M059J (cell line): Measurements from ENCODE around the gene CDKN2D. TPM values are rescaled to one million over a fixed set of nuclear protein-coding genes. Genes with fewer than 3 reads are reported as not detected.
A peak's percentile ranks its signal among the peaks of the same experiment; 100 is the strongest.

Source experiments
- DNase-seq: peaks from one replicate; pipeline ENCODE4 v3.0.0-alpha.2; 2012; ENCODE audit warnings: low read depth
- total RNA-seq: library from RNA; depleted of rRNA; stranded (reverse); fragments of >200 nt; shearing (Covaris generic); gene quantifications from 2 replicates; pipeline ENCODE4 v1.2.3, GENCODE V29; 2014; rRNA removed

The CDKN2D gene
- total RNA-seq, 1 experiment from 2014 or later, result 21.0 TPM

DNA sequence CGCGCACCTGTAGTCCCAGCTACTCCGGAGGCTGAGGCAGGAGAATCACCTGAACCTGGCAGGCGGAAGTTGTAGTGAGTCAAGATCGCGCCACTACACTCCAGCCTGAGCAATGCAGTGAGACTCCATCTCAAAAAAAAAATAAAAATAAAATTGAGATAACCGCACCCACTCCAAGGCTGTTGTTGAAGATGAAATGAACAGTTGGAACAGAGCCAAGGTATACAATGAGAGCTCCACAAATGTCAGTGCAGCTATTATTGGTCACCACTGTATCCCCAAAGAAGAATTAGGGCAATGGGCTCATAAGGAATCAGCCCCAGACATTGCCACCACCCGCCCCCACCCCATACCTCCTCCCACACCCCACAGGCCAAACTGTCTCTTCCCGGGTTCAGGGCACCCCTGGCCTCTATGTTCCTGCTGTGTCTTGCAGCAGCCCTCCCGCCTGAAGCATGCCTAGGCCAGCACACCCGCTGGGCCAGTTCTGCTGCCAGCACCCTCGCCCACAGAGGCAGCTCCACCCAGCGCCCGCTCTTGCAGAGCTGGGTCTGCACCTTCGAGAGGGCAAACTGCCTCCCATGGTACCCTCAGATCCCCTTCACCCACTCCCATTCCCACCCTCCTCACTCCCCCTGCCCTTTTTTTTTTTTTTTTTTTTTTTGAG is 48.0 kb downstream of the CDKN2D start:
- DNase-seq, result no peak

DNA sequence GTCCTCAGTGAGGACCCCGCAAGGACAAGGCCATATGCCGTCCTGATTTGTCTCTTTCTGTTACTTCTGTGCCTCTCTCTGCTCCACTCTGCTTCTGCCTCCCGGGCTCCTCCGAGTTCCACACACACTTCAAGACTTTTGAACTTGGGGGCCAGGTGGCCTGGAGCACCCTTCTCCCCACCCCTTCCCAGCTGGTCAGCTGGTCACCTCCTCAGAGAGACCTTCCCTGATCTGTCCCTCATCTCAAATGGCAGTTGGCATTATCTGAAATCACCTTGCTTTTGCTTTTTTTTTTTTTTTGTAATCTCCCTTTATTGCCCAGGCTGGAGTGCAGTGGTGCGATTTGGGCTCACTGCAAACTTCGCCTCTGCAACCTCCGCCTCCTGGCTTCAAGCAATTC is 49.4 kb downstream of the CDKN2D start:
- DNase-seq, result no peak

DNA sequence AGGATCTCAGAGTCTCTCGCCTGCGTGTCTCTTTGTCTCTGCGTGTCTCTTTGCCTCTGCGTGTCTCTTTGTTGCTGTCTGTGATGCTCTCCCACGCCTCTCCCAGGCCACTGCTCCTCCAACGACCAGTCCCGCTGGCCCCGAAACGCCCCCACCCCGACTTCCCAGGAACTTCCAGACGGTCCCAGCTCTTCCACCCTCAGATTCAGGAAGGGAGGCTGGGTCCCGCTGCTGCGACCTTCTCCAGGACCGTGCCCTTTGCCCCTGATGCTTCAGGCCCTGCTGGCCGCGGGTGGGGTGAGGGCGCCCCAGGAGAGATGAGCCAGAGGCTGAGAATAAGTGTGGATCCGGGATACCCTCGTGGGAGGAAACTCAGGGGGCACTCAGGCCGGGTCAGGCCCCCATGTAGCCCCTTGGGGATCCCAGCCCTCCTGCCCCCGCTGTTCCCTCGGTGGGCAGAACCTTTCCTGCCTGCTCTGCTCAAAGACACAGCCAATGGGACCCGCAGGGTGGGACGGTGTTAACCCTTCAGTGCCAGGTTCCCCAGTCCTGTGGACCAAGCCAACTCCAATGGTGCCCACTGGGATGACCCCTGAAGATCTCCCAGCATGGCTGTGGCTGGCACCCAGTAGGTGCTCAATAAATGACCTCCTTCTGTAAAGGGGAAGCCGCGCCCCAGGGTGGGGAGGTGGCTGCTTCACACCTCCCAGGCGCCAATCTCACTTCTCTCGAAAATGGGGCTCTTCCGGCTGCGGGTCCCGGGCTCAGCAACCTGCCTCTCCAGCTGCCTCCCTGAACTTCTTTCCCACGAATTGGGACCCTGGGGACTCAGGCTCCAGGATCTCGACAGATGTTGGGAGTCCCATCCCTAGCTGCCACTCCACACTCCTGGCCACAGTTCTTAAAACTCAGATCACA is 50.1 kb downstream of the CDKN2D start:
- DNase-seq, result no peak

DNA sequence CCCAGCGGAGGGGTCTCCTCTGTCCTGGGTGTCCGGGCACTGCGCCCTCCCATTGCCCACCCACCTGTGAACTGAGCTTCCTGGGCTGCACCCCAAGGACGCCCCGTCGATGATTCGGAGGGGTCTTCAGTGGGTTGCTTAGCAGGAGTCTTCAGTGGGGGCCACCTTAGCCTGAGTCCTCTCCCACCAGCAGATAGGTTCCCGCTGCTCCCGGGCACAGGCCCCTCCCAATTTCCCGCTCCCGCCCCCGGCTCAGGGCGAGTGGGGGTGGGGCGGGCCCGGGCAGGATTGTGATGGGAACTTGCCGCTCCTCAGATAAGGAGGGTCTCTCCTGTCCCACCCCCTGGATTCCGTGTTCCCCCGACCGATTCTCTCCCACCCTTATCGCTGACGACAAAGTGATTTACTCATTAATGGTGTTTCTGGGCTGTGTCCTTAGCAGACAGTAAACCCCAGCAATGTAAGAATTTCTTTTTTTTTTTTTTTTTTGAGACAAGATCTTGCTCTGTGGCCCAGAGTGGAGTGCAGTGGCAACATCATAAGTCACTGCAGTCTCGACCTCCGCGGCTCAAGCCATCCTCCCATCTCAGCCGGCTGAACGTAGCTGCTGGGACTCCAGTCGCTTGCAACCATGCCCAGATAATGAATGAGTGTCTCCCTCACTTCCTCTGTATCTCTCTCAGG is 50.9 kb downstream of the CDKN2D start:
- peak; percentile 64 for DNase-seq

DNA sequence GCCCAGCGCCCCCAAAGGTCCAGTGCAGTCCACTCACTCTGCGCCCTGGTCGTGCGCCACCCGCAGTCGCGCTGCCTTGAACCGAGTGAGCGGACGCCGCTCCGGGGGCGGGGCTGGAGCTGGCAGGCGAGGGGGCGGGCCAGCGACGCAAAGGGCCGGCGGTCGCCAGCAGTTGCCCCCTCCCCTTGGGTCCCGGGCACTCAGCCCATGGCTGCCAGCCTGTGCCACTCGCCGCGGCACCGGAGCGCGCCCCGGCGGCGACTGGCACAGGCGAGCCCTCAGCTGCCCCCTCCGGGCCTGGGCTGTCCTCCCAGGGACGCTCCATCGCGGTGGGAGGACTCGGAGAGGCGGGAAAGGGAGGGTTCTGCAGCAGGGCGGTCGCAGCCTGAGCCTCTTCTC is 51.4 kb downstream of the CDKN2D start, which contains the start of gene S1PR5:
Gene S1PR5 (minus strand): TSS at position 87 of the 399 bp plus-strand sequence. CDS start 2,436 bp downstream, outside the sequence.
- peak; percentile 62 for DNase-seq

DNA sequence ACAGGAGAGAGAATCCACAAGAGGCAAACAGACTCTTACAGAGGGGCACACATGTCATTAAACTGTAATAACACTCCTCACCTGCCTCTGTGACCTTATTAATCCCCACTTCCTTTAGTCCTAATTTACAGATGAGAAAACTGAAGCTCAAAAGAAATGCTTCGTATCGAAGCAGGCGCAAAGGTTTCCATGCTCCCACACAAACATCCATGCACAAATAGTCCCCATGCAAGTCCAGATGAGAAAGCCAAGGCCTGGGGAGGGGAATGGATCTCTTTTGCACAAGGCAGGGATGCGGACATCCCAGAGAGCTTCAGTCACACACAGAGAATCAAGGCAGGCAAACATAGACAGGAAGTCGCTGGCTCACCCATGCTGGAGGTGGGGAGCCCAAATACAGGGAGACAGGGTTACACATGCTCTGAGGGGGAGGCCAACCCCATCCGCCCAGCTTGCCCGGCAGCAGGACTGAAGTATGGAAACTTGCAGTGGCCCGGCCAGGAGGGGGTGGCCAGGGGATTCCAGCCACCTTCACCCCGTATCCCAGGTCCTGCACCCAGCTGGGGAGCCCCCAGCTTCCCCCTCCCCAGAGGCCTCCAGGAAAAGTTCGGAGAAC is 52.0 kb downstream of the CDKN2D start:
- peak; percentile 71 for DNase-seq

Other genes with a start within 250 kb of the CDKN2D start
- gene RAVER1, start 235.4 kb downstream of the CDKN2D start, total RNA-seq, result 14.3 and 33.5 TPM in 2 replicates
- gene ICAM3, start 229.4 kb downstream of the CDKN2D start, total RNA-seq, result not detected in 2 replicates
- gene TYK2, start 188.4 kb downstream of the CDKN2D start, total RNA-seq, result 88.7 and 89.3 TPM in 2 replicates
- gene CDC37, start 165.4 kb downstream of the CDKN2D start, total RNA-seq, result 109 and 233 TPM in 2 replicates
- gene PDE4A, start 148.4 kb downstream of the CDKN2D start, total RNA-seq, result 0.81 and 2.3 TPM in 2 replicates
- 39.8 and 75.4 TPM in 2 replicates for gene KEAP1, start 65.6 kb downstream of the CDKN2D start, total RNA-seq
- 10.3 and 11.9 TPM in 2 replicates for gene S1PR5, start 51.5 kb downstream of the CDKN2D start, total RNA-seq
- gene ATG4D, start 25.1 kb downstream of the CDKN2D start, total RNA-seq, result 24.3 and 40.1 TPM in 2 replicates
- gene KRI1, start 3.0 kb downstream of the CDKN2D start, total RNA-seq, result 10.2 and 10.5 TPM in 2 replicates
- 2.2 and 9.0 TPM in 2 replicates for gene AP1M2, start 18.3 kb upstream of the CDKN2D start, total RNA-seq
- 34.1 and 42.4 TPM in 2 replicates for gene SLC44A2, start 56.6 kb upstream of the CDKN2D start, total RNA-seq
- 75.2 and 139 TPM in 2 replicates for gene ILF3, start 85.4 kb upstream of the CDKN2D start, total RNA-seq
- 14.3 and 19.7 TPM in 2 replicates for gene QTRT1, start 132.5 kb upstream of the CDKN2D start, total RNA-seq
- 49.9 and 91.8 TPM in 2 replicates for gene DNM2, start 149.1 kb upstream of the CDKN2D start, total RNA-seq